GM19238 (cell line): ENCODE results near the gene CD53.
"Not testable (repeated sequence)": the region's sequence is repeated elsewhere in the genome, so short reads cannot be mapped to it uniquely, and the experiment has no call there.

Experiments used
- DNase-seq: peaks from one replicate; pipeline ENCODE4 v3.0.0; 2011; ENCODE audit warnings: low spot score; ENCODE audit not compliant: insufficient read length

The CD53 gene, protein sequence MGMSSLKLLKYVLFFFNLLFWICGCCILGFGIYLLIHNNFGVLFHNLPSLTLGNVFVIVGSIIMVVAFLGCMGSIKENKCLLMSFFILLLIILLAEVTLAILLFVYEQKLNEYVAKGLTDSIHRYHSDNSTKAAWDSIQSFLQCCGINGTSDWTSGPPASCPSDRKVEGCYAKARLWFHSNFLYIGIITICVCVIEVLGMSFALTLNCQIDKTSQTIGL

DNA sequence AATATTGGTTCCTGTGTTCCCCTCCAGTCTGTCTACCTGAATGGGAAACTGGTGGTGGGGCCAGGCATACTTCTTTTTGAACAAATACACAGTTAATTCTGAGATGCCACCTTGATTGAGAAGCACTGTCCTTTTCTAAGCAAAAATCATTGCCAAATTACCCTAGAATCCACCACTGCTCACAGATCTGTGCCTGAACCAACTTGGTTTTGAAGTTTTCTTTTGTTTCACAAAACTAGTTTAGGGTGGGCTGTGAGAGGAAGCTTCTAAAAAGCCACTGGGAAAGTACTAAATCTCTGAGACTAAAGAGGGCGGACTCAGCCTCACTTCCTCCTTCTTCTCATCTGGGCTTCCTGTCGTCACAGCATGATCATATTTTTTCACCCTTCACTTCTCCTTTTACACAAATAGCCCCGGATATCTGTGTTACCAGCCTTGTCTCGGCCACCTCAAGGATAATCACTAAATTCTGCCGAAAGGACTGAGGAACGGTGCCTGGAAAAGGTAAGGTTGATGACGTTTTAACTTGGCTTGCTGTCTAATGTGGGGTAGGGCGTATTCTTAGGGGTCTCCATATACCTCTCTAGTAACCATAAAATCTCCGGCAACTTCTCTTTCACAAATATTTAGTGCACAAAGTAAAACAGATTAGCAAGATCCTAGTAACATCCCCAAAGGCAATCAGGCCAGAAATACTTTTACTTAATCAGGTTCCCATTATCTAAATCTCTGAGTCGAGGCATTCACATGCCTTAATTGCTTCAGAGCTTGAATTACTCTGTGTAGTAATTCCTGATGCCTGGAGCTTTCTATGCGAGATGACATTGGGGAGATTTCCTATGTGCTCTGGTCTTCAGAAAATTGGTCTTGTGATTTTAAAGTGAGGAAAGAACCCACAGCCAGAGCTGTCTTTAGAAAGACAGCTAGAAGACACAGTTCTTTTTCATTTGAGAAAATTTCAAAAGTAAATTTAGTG, at the start of gene CD53:
CD53 (plus strand) TSS at position 404 of the 976 bp plus-strand sequence. CDS start 18,261 bp downstream, outside the sequence.
- DNase-seq: no peak

DNA sequence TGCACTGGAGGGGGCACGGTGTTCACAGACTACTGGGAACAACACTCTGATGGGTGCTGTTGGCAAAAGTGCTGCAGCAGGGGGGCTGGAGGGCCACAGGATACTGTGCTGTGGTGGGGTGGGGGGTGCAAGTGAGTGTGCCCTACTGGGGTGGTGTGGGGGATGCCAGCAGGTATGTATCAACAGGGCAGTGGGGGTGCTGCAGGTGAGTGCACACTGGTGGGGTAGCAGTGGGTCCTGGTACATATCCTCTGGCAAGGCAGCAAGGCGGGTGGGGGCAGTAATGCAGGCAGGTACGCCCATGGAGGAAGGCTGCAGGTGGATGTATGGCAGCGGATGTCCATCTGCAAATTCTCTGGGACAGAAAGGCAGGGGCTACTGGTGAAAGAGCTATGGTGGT, 48.8 kb upstream of the CD53 start:
- DNase-seq: no peak

DNA sequence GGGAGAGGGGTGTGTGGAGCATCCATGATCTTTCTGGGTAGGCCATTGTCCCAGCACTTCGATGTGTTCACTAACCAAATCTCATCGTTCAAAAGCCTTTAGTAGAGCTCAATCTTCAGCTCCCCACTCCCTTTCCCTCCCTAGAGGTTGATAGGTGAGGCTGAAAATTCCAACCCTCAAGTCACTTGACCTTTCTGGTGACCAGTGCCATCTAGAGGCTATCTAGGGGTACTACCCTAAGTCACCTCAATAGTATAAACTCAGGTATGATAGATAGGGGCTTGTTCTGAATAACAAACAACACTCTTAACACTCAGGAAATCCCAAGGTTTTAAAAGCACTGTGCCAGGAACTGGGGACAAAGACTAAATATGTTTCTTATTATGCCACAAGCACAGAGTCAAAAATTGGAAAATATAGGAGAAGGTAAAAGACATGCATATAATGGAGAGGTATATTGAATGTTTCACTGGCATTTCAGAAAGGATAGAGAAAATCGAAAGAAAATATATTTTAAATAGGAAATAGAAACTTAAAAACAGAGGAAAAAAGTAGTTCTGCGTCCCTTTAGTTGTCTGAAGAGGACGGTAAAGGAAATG, 42.9 kb upstream of the CD53 start:
- DNase-seq: peak; percentile 16

DNA sequence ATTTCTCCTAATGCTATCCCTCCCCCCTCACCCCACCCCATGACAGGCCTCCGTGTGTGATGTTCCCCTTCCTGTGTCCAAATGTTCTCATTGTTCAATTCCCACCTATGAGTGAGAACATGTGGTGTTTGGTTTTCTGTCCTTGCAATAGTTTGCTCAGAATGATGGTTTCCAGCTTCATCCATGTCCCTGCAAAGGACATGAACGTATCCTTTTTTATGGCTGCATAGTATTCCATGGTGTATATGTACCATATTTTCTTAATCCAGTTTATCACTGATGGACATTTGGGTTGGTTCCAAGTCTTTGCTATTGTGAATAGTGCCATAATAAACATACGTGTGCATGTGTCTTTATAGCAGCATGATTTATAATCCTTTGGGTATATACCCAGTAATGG, 39.2 kb upstream of the CD53 start:
- not testable (repeated sequence) for DNase-seq

DNA sequence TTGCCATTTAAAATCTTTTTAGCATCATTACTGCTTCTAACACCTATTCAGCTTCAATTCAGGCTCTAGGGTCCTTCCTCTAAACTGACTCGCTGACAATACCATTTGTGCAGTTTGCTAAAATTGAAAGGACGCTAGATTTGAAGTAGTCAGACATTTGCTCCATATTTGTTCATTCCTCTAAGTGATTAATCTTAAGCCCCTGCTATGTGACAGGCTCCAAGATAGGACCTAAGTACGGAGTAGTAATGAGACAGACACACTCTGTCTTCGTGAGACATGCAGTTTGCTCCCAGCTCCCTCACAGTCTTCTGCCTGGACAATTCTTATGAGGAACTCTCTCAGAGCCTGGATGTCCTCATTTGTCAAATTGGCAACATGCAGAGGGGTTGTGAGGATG, 26.1 kb upstream of the CD53 start:
- no peak for DNase-seq

DNA sequence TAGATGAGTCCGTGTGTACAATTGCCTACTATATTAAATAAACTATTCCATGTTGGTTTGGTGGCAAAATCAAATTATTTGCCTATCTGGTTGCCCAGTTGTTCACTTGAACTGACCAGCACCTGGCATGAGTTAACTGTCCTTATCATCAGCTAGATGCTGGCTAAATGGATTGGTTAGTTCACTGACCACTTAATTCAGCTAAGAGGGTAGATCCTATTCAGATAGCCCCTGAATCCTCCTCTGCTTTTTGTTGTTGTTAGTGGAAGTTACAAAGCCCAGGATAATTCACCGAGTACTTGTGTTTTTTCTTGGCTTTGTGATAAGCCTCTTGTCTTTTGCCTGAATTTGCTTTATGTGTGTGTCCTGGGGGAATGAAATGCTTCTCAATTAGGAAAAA, 22.8 kb upstream of the CD53 start:
- no peak for DNase-seq

DNA sequence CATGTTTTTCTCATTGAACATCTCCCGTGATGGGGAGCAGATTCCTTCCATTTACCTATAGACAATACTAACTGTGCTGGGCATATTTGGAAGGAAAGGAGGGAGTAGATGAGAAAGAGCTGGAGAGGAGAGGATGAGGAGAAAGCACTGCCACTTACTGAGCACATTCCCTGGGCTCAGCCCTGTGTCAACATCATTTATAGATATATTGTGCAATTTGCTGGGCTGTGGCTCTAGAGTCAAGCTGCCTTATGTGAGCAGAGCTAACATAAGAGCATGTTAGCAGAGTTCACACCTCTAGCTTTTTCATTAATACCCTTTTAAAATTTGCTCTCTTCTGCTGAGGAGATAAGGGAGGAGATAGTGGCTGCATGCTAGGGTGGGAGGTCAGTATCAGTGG, 22.3 kb upstream of the CD53 start:
- DNase-seq: no peak

DNA sequence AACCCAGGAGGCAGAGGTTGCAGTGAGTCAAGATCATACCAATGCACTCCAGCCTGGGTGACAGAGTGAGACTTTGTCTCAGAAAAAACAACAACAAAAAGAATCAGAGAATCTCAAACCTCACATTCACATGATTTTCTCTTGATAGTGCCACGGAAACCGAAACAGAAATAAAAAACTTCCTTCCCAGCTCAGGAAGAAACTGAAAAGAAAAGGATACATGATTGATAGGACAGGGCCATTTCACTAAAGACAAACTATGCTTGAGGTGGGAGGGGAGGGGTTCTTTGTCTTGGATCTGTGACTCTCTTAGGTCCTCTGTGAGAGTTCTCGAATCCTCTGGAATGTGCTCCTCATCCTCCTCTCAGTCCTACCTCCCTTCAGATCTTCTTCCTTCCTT, 19.8 kb upstream of the CD53 start:
- DNase-seq: no peak

DNA sequence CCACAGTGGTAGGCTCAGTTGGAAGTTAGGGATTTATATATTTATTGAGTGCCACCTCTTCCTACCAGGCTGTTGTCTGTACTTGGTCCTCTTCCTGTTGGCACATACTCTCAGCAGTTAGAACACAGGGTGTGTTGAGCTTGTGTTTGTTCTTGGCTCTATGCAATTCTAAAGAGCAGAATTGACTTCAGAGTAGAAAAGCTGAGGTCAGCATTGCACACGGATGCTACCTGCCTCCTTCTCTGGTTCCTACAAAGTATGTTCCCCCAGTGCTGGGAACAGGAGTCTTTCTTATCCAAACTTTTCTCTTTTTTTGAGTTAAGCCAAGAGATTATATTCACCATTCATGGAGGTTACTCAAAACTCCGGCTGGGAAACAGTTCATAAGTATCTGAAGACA, 16.5 kb upstream of the CD53 start:
- no peak for DNase-seq

DNA sequence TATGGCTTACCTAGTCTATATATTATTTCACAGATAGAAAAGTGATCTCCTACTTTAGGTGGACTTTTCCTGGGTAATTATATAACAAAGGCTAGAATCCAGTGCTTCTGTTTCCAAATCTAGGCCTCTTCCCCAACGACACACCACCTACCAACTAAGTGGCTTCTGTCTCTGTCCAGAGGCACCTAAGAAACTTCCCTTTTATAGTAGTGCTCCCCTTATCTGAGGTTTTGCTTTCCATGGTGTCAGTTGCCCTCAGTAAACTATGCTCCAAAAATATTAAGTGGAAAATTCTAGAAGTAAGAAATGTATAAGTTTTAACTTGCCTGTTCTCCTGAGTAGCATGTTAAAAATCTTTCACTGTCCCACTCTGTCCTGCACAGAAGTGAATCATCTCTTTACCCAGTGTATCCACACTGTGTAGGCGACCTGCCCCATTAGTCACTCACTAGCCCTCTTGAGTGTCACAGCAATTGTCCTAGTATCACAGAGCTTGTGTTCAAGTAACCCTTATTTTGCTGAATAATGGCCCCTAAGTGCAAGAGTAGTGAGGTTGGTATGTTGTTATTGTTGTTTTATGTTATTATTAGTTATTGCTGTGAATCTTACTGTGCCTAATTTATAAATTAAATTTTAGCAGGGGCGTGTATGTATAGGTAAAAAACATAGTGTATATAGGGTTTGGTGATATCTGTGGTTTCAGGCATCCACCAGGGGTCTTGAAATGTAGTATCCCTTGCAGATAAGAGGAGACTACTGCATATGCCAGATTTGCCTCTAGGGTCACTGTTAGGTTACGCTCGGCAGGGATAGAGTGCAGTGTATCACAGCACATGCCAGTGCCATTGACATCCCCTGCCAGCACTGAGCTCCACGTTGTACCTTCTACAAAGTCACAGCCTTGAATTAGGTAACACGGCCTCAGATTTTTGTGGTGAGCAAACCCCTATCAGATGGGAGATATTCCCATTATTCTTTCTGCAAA, 14.7 kb upstream of the CD53 start:
- no peak for DNase-seq

DNA sequence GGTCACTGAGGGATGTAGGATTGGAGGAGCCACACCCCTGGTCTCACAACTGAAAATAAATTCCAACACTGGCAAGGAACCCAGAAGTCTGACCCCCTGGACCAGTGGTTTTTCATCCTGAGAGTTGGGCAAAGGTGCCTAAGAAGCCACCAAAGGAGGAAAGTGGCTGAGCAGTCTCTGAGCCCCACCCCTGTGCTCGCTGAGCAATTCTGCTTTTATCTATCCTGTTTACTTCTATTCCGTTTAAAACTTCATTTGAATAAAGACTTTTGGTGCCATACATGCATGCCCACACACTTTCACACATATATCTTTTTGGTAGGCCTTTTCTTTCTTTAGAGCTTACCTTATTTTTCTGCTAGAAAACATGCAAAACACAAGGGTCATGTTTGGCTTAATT, 13.9 kb upstream of the CD53 start:
- DNase-seq: no peak

DNA sequence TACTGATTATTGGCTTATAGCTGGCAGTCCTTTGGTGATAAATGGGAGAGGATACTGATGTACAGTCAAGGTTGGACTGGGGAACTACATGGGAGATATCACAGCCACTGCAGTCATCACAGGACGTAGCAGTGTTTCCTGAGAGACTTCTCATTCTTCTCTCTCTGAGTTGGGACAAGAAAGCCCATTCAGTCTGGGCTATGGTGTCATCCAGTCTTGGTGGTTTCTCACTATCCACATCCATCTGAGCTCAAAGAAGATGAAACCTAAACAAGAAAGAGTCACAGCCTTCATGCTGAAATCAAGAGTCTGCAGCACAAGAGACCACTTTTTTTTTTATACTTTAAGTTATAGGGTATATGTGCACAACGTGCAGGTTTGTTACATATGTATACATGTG, 12.8 kb upstream of the CD53 start:
- DNase-seq: no peak

DNA sequence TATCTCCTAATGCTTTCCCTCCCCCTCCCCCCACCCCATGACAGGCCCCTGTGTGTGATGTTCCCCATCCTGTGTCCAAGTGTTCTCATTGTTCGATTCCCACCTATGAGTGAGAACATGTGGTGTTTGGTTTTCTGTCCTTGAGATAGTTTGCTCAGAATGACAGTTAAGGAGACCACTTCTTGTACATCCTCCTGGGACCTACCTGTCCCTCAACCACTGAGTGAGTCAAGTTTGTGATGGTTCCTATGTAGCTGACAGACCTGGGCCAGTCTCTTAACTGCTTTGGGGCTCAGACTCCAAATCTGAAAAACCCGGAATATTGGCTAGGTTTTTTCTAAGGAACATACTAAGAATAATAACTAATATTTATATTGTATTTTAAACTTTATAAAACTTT, 12.3 kb upstream of the CD53 start:
- not testable (repeated sequence) for DNase-seq

DNA sequence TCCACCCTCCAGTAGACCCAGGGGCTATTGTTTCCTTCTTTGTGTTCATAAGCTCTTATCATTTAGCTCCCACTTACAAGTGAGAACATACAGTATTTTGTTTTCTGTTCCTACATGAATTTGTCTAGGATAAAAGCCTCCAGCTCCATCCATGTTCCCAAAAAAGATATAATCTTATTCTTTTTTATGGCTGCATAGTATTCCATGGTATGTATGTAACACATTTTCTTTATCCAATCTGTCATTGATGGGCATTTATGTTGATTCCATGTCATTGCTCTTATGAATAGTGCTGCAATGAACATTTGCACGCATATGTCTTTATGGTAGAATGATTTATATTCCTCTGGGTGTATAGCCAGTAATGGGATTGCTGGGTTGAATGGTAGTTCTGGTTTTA, 11.0 kb upstream of the CD53 start:
- not testable (repeated sequence) for DNase-seq

DNA sequence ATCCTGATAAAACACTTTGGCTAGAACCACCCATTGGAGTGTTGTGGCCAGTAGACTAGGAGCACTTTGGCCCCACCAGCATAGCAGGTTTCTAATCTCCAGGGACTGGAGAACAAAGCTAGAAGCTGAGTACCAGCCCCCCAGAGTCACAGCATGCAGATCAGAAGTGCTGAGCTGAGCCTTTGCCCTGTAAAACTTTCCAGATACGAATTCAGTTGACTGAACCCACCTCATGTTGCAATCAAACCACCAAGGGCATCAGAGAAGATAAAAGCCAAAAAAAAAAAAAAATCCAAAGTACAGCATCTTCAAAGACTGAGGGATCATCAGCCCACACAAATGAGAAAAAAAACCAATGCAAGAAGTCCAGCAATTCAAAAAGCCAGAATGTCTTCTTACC, 8.7 kb upstream of the CD53 start:
- no peak for DNase-seq

DNA sequence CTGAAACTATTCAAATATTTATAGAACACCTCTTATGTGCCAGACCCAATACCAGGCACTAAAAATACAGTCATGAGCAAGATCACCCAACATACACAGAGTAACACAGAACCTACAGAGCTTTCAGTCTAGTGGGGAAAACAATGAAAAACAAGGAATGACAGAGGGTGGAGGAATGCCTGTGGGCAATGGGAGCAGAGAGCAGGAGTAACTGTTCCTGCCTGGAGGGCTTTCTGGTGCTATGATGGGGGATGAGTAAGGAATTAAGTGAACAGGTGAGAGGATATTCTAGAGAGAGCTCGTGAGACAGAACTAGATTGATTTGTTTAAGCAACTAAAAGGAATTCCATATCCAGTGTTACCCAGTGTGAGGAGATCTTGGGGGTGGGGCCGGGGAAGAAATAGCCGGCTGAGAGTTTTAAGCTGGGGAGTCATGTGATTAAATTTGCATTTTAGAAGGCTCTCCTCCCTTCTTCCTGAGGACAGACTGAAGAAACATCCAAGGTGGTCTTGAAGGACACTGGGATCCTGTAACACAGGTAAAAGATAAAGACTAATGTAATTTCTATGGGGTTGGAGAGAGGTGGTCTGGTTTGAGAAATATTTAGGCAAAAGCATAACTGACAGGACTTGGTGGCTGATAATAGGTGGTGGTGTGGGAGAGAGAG, 2.1 kb upstream of the CD53 start:
- DNase-seq: no peak

DNA sequence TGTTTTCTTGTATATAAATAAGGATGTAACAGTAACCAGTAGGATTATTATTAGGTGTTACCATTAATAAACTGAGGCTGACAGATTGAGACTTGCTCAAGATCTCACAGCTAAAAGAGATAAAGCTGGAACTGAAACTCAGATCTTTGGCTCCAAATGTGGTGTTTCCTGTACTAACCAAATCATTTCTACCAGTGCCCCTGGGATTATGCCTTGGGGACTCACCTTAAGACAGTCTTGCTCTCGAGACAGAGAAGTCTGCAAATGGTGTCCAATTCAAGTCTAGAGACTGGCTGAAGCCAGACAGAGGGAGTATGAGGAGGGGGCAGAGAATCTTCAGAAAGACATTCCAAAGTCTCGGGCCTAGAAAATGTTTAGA, 593 bp upstream of the CD53 start:
- no peak for DNase-seq

DNA sequence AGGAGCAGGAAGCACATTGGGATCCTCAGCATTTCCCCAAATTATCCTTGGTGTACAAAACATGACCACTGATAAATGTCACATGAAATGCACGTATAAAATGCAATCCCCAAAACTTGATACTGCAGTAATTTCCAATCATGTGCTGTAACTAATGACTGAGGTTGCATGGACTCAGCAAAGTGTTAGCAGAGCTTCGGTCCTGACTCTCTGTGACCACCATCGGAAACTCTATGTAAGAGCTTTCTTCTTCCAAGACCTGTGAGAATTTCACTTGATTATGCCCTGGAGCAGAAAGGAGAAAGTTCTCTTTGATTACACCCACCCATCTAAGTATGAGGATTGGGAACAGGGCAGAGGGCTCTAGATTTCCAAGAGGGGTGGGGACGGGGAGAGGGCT, 908 bp downstream of the CD53 start:
- DNase-seq: no peak

DNA sequence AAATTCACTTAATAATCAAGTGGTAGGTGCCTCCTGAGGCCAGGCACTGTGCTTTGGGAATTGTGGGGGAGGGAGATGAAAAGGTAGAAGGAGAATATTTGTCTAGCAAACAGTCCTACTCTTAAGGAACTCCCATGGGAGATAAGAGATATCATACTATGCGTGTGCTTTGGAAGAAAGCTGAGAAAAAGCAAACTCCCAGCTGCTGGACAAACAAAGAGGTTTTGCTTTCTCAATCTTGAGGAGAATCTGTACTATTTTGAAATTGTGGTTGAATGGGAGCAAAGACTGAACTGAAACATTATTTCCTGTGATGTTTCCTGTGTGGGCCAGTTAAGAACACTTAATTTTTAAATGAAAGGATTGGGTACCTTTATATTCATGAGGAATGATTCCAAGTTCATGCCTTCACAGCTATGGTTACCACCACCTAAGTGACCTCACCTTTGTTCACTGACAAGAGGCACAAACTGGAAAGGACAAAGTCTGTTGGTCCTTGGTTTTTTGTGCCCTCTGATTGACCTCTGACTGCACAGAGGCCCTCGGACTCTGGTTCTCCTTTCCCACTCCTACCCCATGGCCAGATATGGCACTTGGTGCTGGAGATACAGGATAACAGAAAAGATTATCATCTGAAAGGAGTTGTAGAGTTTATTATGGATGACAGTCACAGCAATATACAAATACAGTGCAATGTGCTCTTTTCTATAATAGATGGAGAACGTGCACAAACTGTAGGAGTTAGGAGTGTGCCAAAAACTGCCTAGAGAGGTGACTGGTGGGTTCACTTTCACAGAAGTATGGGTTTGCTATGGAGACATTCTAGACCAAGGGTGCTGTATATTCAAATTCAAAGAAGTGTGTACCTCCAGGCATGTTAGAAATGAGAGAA, 1.6 kb downstream of the CD53 start:
- DNase-seq: no peak
